PC-9 (cell line): Measurements from ENCODE around the gene KIF6.

Experiments used
- CTCF ChIP-seq: fragments of 200-600 bp; sonication (generic); conservative IDR thresholded peaks from 2 replicates; pipeline ENCODE4 v1.6.1; 2017; ENCODE audit warnings: mixed run types, antibody characterized with exemption, mild to moderate bottlenecking, moderate library complexity
- EZH2 ChIP-seq: fragments of 200-600 bp; sonication (generic); IDR thresholded peaks from 2 replicates; pipeline ENCODE4 v1.8.0; 2017; ENCODE audit warnings: antibody characterized with exemption, low read depth

DNA sequence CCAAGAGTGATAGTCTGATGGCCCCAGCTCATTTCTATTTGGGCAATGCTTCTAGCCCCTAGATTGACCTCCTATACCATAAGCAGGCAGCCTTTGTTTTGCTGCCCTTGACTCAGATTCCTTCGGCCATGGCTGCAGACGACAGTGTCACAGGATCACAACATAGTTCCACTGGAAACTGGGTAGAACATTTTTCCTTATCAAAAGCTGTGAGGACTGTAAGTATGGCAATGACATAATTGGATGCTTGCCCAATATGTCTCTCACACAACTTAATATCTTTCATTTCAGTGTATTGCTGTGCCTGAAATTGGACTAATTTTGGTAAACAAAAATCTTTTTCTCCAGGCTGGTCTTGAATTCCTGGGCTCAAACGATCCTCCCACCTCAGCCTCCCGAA is 22.9 kb downstream of the KIF6 start:
- TF ChIP-seq CTCF, result no peak
- no peak for TF ChIP-seq EZH2
